ENCODE measurements around the gene XRN2.

The XRN2 gene

DNA sequence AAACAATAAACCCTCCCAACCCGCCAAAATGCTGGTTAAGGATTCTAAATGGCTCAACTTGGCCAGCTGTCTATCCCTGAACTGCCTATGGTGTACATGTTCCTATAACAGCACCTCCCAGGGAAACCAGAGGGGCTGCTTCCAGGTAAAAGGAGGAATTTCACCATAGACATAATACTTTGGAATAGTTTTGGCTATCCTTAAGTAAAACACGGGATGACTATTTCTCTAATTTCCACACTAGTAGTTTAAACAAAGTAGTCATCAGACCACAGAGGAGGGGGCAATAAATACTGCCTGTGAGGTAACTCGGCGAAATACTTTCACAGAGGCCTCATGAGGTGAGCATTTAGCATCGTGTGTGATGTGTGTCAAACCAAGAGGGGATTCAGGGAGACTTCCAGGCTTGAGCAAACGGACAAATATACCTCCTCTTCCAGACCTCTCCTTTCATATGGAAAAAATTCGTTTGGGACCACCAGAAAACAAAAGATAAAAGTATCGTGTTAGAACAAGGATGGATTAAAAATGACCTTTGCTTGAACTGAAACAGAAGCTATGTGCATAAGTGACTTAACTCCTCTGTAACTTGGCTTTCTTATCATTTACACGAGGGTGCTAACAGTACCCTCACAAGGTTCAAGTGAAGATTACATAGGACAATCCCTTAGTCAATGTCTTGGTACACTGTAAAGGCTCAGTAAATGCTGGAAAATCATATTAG, 1.0 kb upstream of the XRN2 start:
- no peak for DNase-seq (ENCODE audit: low read depth)

GRCh38 chr20:21302664-21303060, 469 bp upstream of the XRN2 start:
- no peak for DNase-seq (ENCODE audit: low read depth)

GRCh38 chr20:21303872-21304586, 898 bp downstream of the XRN2 start:
- no peak for DNase-seq (ENCODE audit: low read depth)

DNA sequence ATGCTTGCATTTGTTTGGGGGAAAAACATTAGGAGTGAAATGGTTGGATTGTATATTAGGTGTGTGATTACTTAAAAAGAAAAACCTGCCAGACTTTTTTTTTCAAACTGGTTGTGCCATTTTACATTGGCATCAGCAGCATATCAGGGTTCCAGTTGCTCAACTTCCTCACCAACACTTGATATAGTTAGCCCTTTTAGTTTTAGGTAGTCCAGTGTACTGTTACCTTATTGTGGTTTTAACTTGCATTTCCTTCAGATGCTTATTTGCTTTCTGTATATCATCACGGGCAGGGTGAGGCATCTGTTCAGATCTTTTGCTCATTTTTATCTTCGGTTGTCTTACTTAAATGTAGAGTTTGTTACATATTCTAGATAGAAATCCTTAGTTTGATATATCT, 5.2 kb downstream of the XRN2 start:
- DNase-seq (ENCODE audit: low read depth), result no peak

DNA sequence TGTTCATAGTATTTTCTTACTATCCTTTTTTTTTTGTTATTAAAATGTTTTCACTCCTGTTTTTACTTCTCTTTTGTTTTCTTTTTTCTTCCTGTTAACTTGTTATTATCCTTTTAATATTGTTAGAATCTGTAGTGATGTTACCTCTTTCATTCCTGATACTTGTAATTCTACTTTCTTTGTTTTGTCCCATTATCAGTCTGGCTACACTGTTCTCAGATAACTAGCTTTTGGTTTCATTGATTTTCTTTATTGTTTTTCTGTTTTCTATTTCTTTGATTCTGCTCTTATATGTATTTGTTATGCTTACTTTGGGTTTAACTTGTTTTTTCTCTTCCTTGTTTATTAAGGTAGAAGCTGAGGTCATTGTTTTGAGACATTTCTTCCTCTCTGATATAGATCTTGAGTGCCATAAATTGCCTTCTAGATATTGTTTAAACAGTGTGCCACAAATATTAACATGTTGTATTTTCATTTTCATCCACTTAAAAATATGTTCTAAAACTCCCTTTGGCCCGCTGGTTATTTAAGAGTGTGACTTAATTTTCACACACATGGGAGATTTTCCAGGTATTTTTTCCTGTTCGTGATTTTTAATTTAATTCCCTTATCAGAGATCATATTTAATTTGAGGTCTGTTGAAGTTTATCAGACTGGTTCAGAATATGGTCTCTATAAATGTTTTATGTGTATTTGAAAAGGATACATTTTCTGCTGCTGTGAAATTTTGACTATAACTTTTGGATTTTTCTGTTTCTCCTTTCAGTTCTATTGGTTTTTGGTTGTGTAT, 6.7 kb downstream of the XRN2 start:
- DNase-seq (ENCODE audit: low read depth), result no peak

GRCh38 chr20:21312813-21313474, 9.8 kb downstream of the XRN2 start:
- no peak for DNase-seq (ENCODE audit: low read depth)

DNA sequence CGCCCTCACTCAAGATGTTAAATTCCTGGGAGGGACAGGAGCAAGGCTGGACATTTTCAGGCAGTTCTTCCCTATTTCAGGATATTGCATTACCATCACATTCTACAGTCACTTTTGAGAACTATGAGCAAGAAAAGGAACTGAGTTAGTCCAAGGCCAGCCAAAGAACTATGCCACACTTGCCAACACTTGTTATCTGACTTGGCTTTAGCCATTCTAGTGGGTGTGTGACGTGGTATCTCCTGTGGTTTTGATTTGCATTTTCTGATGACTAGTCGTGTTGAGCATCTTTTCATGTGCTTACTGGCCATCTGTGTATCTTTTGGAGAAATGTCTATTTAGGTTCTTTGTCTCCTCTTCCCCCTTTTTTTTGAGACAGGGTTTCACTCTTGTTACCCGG, 12.0 kb downstream of the XRN2 start:
- DNase-seq (ENCODE audit: low read depth), result no peak

- DNase-seq (ENCODE audit: low read depth), result no peak
Measured at GRCh38 chr20:21322083-21322710, 19.1 kb downstream of the XRN2 start.

- no peak for DNase-seq (ENCODE audit: low read depth)
Measured at GRCh38 chr20:21322921-21323331, 19.8 kb downstream of the XRN2 start.

DNA sequence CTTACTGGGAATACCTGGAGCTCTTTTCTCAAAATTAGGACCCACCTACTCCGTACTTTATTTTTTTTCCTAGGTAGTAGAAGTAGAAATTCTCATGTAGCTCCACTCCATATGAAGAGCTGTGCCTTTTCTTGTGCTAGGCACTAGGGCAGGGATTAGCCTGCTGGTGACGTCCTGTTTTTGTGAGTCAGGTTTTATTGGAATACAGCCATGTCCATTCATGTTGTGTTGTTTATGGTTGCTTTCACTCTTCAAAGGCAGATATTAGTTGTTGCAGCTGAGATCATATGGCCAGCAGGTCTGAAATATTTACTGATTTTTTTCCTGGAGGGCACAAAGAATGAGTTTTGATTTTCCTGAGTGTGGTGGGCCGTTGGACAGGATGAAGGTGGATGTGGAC, 20.5 kb downstream of the XRN2 start:
- no peak for DNase-seq (ENCODE audit: low read depth)

- DNase-seq (ENCODE audit: low read depth), result no peak
Measured at GRCh38 chr20:21324126-21324525, 21.0 kb downstream of the XRN2 start.

DNA sequence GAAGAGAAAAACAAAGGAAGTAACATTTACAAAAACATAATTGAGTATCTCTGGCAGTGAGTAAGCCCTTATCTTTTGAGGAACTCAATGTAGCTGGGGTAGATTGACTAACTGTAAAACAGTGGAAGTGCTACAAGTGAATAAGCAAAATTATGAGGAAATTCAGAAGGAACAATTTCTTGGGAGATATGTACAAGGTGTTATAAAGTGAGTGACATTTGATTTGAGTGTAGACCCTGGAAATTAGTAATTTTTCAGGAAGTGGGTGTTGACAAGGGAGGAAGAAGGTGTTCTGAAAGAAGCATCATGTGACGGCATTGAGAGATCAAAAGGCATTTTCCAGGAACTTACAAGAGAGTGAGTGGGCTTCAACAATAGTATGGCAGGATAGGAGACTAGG, 22.2 kb downstream of the XRN2 start:
- no peak for DNase-seq (ENCODE audit: low read depth)

GRCh38 chr20:21326700-21327099, 23.6 kb downstream of the XRN2 start:
- DNase-seq (ENCODE audit: low read depth), result no peak

DNA sequence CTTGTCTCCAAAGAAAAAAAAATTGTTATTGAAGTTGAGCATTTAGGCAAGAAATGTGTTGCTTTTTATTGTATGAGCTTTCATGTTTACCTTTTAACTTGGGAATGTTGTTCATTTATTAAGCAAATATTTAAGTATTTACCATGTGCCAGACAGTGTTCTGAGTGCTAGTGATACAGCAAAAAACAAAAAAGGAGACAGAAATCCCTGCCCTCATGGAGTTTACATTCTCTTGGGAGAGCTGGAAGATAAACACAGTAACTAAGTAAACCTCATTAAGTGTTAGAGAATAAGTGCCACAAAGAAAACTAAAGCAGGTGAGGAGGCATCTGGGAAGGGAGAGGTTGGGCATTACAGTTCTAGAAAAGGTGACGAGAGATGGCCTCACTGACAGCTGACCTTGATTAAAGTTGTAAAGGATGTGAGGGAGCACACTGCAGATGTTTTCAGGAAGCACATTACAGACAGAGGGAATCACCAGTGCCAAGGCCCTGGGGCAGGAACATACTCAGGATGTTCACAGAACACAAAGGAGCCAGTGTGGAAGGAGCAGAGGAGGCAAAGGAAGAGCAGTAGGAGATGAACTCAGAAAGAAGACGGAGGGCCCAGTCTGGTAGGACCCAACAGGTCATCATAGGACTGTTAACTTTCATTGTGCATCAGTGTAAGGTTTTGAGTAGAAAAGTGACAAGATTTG, 33.5 kb downstream of the XRN2 start:
- no peak for DNase-seq (ENCODE audit: low read depth)

- no peak for DNase-seq (ENCODE audit: low read depth)
Measured at GRCh38 chr20:21338291-21338690, 35.2 kb downstream of the XRN2 start.

DNA sequence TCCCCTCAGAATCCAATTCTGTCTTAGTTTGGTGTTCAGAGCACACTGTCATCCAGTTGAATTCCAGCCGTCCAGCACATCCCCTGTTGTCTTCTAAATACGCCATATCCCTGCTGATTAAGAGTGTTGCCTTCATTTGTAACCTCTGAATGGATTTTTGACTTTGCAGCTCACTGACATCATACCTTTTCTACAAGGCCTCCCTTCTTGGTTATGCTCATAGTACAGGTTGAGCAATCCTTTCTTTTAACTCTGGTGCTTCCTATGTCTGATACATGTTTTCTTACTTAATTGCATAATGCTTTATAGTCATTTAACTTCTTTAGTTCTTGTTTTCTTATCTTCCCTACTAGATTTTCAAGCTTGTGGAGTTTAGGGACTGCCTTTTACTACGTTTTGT, 36.4 kb downstream of the XRN2 start:
- no peak for DNase-seq (ENCODE audit: low read depth)

DNA sequence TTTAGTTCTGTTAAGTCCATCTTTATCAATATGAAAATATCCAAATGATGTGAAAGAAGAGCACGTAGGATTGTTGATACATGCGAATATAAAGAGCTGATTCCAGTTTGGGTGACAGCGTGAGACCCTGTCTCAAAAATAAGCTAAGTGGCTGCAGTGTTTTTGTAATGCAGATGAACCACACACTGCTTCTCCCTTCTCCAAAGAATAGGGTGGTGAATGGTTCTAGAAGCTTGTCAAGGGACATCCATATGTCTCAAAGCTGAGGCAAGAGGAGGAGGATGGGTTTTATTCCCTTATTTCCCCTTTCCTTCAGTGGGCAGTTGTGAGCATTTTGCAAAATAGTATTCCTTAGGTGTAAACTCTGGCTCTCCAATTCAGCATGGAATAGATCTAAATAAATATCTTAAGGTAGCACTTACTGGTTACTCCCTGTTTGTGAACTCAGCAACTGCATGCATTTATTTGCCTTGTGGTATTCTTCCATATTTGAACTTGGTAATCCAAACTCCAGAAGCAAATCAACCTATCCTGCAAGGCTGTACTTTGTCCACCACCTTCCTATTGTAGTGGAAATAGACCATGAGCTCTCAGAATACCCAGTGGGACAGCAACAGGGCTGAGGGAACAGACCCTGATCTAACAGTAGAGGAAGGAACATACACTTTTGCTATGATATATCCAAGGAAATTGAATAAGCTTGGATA, 38.0 kb downstream of the XRN2 start:
- DNase-seq (ENCODE audit: low read depth), result no peak

- DNase-seq (ENCODE audit: low read depth), result no peak
Measured at GRCh38 chr20:21342656-21343345, 39.7 kb downstream of the XRN2 start.

- no peak for DNase-seq (ENCODE audit: low read depth)
Measured at GRCh38 chr20:21344206-21344900, 41.2 kb downstream of the XRN2 start.

DNA sequence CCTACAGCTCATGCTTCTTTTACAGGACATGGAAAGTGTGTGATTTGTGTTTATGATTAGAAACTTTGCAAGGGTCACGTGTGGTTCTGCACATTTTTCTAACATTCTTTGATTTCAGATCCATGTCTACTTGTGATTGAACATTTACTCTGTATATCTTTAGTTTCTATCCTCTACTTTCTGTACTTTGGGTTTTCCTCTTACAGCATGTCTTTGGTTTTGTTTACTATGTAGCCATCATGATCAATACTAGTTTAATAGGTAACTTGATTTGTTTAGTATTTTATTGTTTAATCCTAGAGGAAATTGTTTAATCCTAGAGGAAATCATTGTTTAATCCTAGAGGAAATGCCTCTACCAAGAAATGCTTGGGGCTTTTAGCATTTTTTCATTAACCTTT, 41.8 kb downstream of the XRN2 start:
- DNase-seq (ENCODE audit: low read depth), result no peak
